Suprapubic skin (tissue), 4 donors: Measurements from ENCODE around the gene C19orf38.

ENCODE experiments used
- EP300 ChIP-seq: sonication (generic); formaldehyde crosslinking; IDR thresholded peaks from one replicate; pipeline ENCODE4 v1.6.1; 2017; ENCODE audit warnings: antibody characterized with exemption
- POLR2A ChIP-seq, 2 donors: fragments of 450-650 bp; IDR thresholded peaks; one replicate each; pipeline ENCODE4 v1.6.1; 2017; ENCODE audit warnings: antibody characterized with exemption in 2 of 2, mild to moderate bottlenecking in 2 of 2, moderate library complexity in 2 of 2
- POLR2AphosphoS5 ChIP-seq, 3 donors: sonication (generic); formaldehyde crosslinking; IDR thresholded peaks; one replicate each; pipeline ENCODE4 v1.6.1; 2017; ENCODE audit warnings: antibody characterized with exemption in 3 of 3
- TF ChIP-seq, protein P1 (sequence below), 2 donors: fragments of 200-600 bp in 1 of 2; fragments of 450-650 bp in 1 of 2; sonication (generic) in 1 of 2; IDR thresholded peaks; one replicate each; pipeline ENCODE4 v1.5.1; 2016 to 2019; ENCODE audit warnings: antibody characterized with exemption in 2 of 2, mild to moderate bottlenecking in 1 of 2, moderate library complexity in 1 of 2

DNA sequence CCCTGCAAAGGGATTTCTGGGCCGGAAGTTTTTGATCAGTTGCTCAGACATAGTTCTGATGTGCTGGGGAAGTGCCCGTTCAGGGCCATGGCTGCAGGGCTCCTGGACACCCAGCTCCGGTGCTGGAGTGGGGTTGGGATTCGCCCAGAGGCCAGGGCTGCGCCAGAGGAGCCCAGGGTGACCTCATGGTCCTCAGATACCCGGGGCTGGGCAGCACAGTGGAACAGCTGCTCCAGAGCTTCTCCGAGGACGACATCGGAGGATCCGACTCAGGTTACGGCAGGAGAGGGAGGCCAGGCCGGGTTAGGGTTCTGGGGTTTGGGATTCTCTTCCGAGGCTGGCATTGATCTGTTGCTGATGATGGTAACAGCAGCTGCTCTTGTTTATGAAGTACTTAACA is 44.0 kb downstream of the C19orf38 start:
- TF ChIP-seq POLR2A (IDR thresholded peaks at IDR 0.05) (no peak), POLR2AphosphoS5 (IDR thresholded peaks at IDR 0.05) (no peak), EP300 (no peak)
- TF ChIP-seq, protein P1, sequence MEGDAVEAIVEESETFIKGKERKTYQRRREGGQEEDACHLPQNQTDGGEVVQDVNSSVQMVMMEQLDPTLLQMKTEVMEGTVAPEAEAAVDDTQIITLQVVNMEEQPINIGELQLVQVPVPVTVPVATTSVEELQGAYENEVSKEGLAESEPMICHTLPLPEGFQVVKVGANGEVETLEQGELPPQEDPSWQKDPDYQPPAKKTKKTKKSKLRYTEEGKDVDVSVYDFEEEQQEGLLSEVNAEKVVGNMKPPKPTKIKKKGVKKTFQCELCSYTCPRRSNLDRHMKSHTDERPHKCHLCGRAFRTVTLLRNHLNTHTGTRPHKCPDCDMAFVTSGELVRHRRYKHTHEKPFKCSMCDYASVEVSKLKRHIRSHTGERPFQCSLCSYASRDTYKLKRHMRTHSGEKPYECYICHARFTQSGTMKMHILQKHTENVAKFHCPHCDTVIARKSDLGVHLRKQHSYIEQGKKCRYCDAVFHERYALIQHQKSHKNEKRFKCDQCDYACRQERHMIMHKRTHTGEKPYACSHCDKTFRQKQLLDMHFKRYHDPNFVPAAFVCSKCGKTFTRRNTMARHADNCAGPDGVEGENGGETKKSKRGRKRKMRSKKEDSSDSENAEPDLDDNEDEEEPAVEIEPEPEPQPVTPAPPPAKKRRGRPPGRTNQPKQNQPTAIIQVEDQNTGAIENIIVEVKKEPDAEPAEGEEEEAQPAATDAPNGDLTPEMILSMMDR (IDR thresholded peaks at IDR 0.05): no peak
